OCI-LY1 (cell line): ENCODE measurements around the gene MFAP4.

Experiments
- H2AFZ ChIP-seq: fragments of 200-600 bp; sonication (generic), shearing (Covaris generic); 2 replicates; pipeline ENCODE4 v1.6.0; 2014; ENCODE audit warnings: antibody characterized with exemption, mild to moderate bottlenecking, low read length
- H3F3A ChIP-seq: fragments of 200-600 bp; sonication (generic), shearing (Covaris generic); 2 replicates; pipeline ENCODE4 v1.6.0; 2014; ENCODE audit warnings: mild to moderate bottlenecking, antibody characterized with exemption, low read length, moderate library complexity; ENCODE audit not compliant: insufficient read depth
- H3K27ac ChIP-seq: fragments of 200-600 bp; sonication (generic); 2 replicates; pipeline ENCODE4 v1.5.1; 2014; ENCODE audit warnings: low read length, mixed run types, mild to moderate bottlenecking, low read depth; ENCODE audit not compliant: poor library complexity, severe bottlenecking
- H3K27me3 ChIP-seq: fragments of 200-600 bp; sonication (generic); 2 replicates; pipeline ENCODE4 v1.6.0; 2014; ENCODE audit warnings: antibody characterized with exemption, mild to moderate bottlenecking, low read length, moderate library complexity; ENCODE audit not compliant: insufficient read depth
- H3K36me3 ChIP-seq: fragments of 200-600 bp; sonication (generic); 2 replicates; pipeline ENCODE4 v1.6.1; 2014; ENCODE audit warnings: mild to moderate bottlenecking, antibody characterized with exemption, low read length, moderate library complexity, mixed read lengths; ENCODE audit not compliant: insufficient read depth
- H3K4me1 ChIP-seq: fragments of 200-600 bp; sonication (generic); 2 replicates; pipeline ENCODE4 v1.5.1; 2014; ENCODE audit warnings: mild to moderate bottlenecking, low read length, moderate library complexity; ENCODE audit not compliant: insufficient read depth, severe bottlenecking
- H3K4me2 ChIP-seq: fragments of 200-600 bp; sonication (generic), shearing (Covaris generic); 2 replicates; pipeline ENCODE4 v1.6.1; 2014; ENCODE audit warnings: low read length
- H3K4me3 ChIP-seq: fragments of 200-600 bp; sonication (generic); 2 replicates; pipeline ENCODE4 v1.5.1; 2014; ENCODE audit warnings: low read length, low read depth, mild to moderate bottlenecking, mixed read lengths; ENCODE audit not compliant: poor library complexity, severe bottlenecking
- H3K79me2 ChIP-seq: fragments of 200-600 bp; shearing (Covaris generic); 2 replicates; pipeline ENCODE4 v1.6.1; 2016; ENCODE audit warnings: mixed run types, low read length, mixed read lengths; ENCODE audit not compliant: insufficient read depth
- H3K9ac ChIP-seq: fragments of 200-600 bp; sonication (generic), shearing (Covaris generic); 2 replicates; pipeline ENCODE4 v1.6.1; 2014; ENCODE audit warnings: mild to moderate bottlenecking, low read length, mixed read lengths
- H3K9me2 ChIP-seq: fragments of 200-600 bp; sonication (generic), shearing (Covaris generic); 2 replicates; pipeline ENCODE4 v1.6.1; 2014; ENCODE audit warnings: low read depth, mild to moderate bottlenecking, low read length, mixed read lengths
- H3K9me3 ChIP-seq: fragments of 200-600 bp; shearing (Covaris generic); 2 replicates; pipeline ENCODE4 v1.6.1; 2014; ENCODE audit warnings: low read length, mixed read lengths
- H4K20me1 ChIP-seq: fragments of 200-600 bp; sonication (generic), shearing (Covaris generic); 2 replicates; pipeline ENCODE4 v1.6.0; 2016; ENCODE audit warnings: mild to moderate bottlenecking, low read length; ENCODE audit not compliant: insufficient read depth
- EZH2 ChIP-seq: fragments of 200-600 bp; sonication (generic), shearing (Covaris generic); IDR thresholded peaks from 2 replicates; pipeline ENCODE4 v1.8.0; 2017; ENCODE audit warnings: borderline replicate concordance, mixed run types, mild to moderate bottlenecking, antibody characterized with exemption, low read length, moderate library complexity, mixed read lengths
- TF ChIP-seq, protein P1 (sequence below): fragments of 200-600 bp; sonication (generic), shearing (Covaris generic); IDR thresholded peaks from 2 replicates; pipeline ENCODE4 v1.5.1; 2017; ENCODE audit warnings: mild to moderate bottlenecking, antibody characterized with exemption, low read length, moderate library complexity, mixed read lengths

The MFAP4 gene

DNA sequence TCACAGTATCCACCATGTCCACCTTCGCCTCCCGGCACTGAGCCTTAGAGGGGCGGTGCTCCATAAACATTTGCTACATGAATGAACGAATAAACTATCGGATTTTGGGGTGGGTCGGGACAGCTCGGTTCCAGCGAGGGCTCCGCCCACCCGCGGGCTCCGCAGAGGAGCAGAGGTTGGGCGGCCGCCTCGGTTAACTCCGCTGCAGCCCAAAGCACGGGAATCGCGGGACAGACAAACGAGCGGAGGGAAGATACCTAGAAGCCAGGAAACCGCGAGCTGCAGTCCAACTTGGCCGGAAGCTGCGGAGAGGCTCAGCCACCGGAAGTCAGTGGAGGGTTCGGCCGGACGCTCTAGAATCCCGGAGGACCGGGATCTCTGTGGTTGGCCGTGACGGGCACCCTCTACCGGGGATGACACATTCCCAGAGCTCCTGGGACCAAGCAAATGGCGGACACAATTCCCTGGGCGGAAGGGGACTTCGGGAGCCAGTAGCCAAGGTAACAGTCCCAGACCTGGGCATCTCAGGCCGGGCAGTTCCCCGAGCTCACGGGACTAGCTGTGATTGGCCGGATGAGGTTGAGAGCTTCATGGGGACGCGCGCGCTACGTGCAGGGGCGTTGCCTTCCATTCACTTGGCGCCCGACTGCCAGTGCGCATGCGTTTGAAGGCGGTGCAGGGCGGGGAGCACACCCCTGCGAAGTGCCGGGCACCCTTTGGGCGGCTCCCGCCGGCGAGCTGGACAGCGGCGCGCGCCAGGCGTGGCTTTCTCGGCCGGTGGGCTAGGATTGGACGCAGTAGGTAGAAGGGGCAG, 9.2 kb downstream of the MFAP4 start:
- no peaks in the 10 kb centered on the region for H3F3A ChIP-seq
- H3K9ac ChIP-seq: peak overlapping the region; percentile 84
- peak overlapping the region; percentile 45 for H3K27ac ChIP-seq
- peak overlapping the region; percentile 75 for H3K4me3 ChIP-seq
- H3K9me2 ChIP-seq: no peaks in the 10 kb centered on the region
- no peaks in the 10 kb centered on the region for H4K20me1 ChIP-seq
- no peaks in the 10 kb centered on the region for H3K9me3 ChIP-seq
- no peak for TF ChIP-seq EZH2
- TF ChIP-seq, protein P1, sequence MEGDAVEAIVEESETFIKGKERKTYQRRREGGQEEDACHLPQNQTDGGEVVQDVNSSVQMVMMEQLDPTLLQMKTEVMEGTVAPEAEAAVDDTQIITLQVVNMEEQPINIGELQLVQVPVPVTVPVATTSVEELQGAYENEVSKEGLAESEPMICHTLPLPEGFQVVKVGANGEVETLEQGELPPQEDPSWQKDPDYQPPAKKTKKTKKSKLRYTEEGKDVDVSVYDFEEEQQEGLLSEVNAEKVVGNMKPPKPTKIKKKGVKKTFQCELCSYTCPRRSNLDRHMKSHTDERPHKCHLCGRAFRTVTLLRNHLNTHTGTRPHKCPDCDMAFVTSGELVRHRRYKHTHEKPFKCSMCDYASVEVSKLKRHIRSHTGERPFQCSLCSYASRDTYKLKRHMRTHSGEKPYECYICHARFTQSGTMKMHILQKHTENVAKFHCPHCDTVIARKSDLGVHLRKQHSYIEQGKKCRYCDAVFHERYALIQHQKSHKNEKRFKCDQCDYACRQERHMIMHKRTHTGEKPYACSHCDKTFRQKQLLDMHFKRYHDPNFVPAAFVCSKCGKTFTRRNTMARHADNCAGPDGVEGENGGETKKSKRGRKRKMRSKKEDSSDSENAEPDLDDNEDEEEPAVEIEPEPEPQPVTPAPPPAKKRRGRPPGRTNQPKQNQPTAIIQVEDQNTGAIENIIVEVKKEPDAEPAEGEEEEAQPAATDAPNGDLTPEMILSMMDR: no peak
- H3K36me3 ChIP-seq: peaks cover 9% of the 10 kb centered on the region; the same call in 1 of the 2 replicates
- H3K79me2 ChIP-seq: no peaks in the 10 kb centered on the region
- peak overlapping the region; percentile 89 for H3K4me2 ChIP-seq
- peak overlapping the region; percentile 40; the same call in 1 of the 2 replicates for H2AFZ ChIP-seq
- no peaks in the 10 kb centered on the region for H3K27me3 ChIP-seq
- peaks cover 15% of the 10 kb centered on the region for H3K4me1 ChIP-seq

DNA sequence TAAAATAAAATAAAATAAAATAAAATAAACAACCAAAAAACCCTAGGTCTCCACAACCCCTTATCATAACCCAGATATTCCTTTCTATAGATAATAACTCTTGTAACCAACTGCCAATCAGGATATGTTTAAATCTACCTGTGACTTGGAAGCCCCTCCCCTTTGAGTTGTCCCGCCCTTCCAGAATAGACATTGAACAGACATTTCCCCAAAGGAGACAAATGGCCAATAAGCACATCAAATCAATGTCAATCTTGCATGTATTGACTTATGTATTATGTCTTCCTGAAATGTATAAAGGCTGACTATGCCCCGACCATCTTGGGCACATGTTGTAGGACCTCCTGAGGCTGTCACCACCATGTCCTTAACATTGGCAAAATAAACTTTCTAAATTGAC, 10.2 kb downstream of the MFAP4 start:
- H4K20me1 ChIP-seq: no peaks in the 10 kb centered on the region
- no peaks in the 10 kb centered on the region for H3F3A ChIP-seq
- no peak overlapping the region for H3K27ac ChIP-seq
- TF ChIP-seq, protein P1: no peak
- TF ChIP-seq EZH2: no peak
- no peaks in the 10 kb centered on the region for H3K27me3 ChIP-seq
- H3K4me3 ChIP-seq: peak overlapping the region; percentile 75
- peak overlapping the region; percentile 81 for H3K4me2 ChIP-seq
- peaks cover 15% of the 10 kb centered on the region for H3K4me1 ChIP-seq
- H3K9ac ChIP-seq: peak overlapping the region; percentile 84
- H3K9me2 ChIP-seq: no peaks in the 10 kb centered on the region
- H3K79me2 ChIP-seq: no peaks in the 10 kb centered on the region
- H2AFZ ChIP-seq: no peak overlapping the region
- H3K36me3 ChIP-seq: peaks cover 9% of the 10 kb centered on the region; the same call in 1 of the 2 replicates
- H3K9me3 ChIP-seq: no peaks in the 10 kb centered on the region

- Histone ChIP-seq H3K27me3 (no peaks in the 10 kb centered on the region), H3K4me1 (peaks cover 15% of the 10 kb centered on the region), H3K9ac (no peak overlapping the region), H3K27ac (no peak overlapping the region), H3K4me2 (no peak overlapping the region), H3K9me2 (no peaks in the 10 kb centered on the region), H3K36me3 (peaks cover 4% of the 10 kb centered on the region; the same call in 1 of the 2 replicates), H3K79me2 (no peaks in the 10 kb centered on the region), H2AFZ (no peak overlapping the region), H4K20me1 (no peaks in the 10 kb centered on the region), H3K4me3 (no peak overlapping the region), H3F3A (no peaks in the 10 kb centered on the region), H3K9me3 (no peaks in the 10 kb centered on the region)
- no peak for TF ChIP-seq EZH2
Measured at GRCh38 chr17:19375732-19376131, 11.3 kb downstream of the MFAP4 start.
